Measurements from ENCODE around the gene TMEM158.

DNA sequence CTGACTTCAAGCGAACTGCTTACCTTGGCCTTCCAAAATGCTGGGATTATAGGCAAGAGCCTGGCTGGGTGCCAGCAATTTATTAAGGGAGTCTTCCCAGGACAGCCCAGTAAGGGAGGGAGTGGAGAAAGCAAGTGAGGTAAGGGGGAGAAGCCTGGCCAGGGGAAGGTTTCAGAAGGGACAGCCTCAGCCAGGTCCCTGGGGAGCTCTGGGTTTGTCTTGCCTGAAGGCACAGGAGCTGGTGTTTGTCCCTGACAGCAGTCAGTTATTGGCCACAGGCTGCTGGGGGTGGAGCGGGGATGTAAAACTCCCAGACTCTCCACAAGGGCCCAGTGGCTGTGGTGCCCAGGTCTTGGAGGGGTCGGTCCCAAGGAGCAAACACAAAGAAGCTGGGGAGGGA is 46.9 kb downstream of the TMEM158 start:
- TF ChIP-seq CTCF (IDR thresholded peaks at IDR 0.05) (no peak), POLR2A (IDR thresholded peaks at IDR 0.05) (no peak), POLR2AphosphoS5 (IDR thresholded peaks at IDR 0.05; ENCODE audit: insufficient read depth in 1 of 2, low read depth in 1 of 2) (no peak)

Measured in vagina (tissue), 2 donors.